Upper lobe of left lung (tissue), 6 donors: Measurements from ENCODE around the gene EXOC6B. TPM values are rescaled to one million over a fixed set of nuclear protein-coding genes. Genes with fewer than 3 reads are reported as not detected.

Source experiments
- ATAC-seq, 2 donors: fragments of 200-7000 bp; cut with Tn5 transposase; one replicate each; pipeline ENCODE4 v1.9.1; 2022; ENCODE audit warnings: mild to moderate bottlenecking in 2 of 2, moderate library complexity in 2 of 2; ENCODE audit not compliant: low FRiP score in 2 of 2
- DNase-seq, 2 donors: peaks; one replicate each; pipeline ENCODE4 v3.0.0-alpha.2; 2019 to 2020
- H3K27ac ChIP-seq, 4 donors: fragments of 200-600 bp; sonication (generic); one replicate each; pipeline ENCODE4 v1.5.1; 2016 to 2019
- H3K27me3 ChIP-seq, 4 donors: fragments of 200-600 bp; sonication (generic); one replicate each; pipeline ENCODE4 v1.5.1; 2017 to 2019
- H3K36me3 ChIP-seq, 4 donors: fragments of 200-600 bp; sonication (generic); one replicate each; pipeline ENCODE4 v1.5.1; 2016 to 2019
- H3K4me1 ChIP-seq, 4 donors: fragments of 200-600 bp; sonication (generic); one replicate each; pipeline ENCODE4 v1.5.1; 2018 to 2019
- H3K4me3 ChIP-seq, 4 donors: fragments of 200-600 bp; sonication (generic); one replicate each; pipeline ENCODE4 v1.5.1; 2017 to 2019; ENCODE audit warnings: mild to moderate bottlenecking in 2 of 4, moderate library complexity in 1 of 4
- H3K9me3 ChIP-seq, 4 donors: fragments of 200-600 bp; sonication (generic); one replicate each; pipeline ENCODE4 v1.5.1; 2018 to 2019
- EP300 ChIP-seq, 4 donors: sonication (generic); formaldehyde crosslinking; IDR thresholded peaks; one replicate each; pipeline ENCODE4 v1.5.1; 2017; ENCODE audit warnings: antibody characterized with exemption in 4 of 4, control low read depth in 2 of 4
- POLR2A ChIP-seq, 4 donors: fragments of 450-650 bp; IDR thresholded peaks; one replicate each; pipeline ENCODE4 v1.5.1; 2016 to 2017; ENCODE audit warnings: antibody characterized with exemption in 4 of 4, mild to moderate bottlenecking in 2 of 4
- POLR2AphosphoS5 ChIP-seq, 2 donors: sonication (generic); formaldehyde crosslinking; IDR thresholded peaks; one replicate each; pipeline ENCODE4 v1.5.1; 2017; ENCODE audit warnings: antibody characterized with exemption in 2 of 2
- WGBS, 2 donors: methylation state at CpG; one replicate each; pipeline ENCODE4 v1.1.5; 2017 to 2018; 5-methylcytosine and 5-hydroxymethylcytosine counted together
- total RNA-seq, 6 donors: library from RNA; depleted of rRNA in 4 of 6; stranded (reverse); fragments of >200 nt in 4 of 6; gene quantifications; one replicate each; pipeline versions ENCODE4 v1.1.0 to v1.2.1, GENCODE V29; 2016 to 2021
- TF ChIP-seq, protein P1 (sequence below), 6 experiments: fragments of 450-650 bp in 4 of 6; fragments of 200-600 bp in 2 of 6; sonication (generic) in 2 of 6; IDR thresholded peaks; one replicate each; pipeline ENCODE4 v1.5.1; 2016 to 2019; ENCODE audit warnings: antibody characterized with exemption in 6 of 6
- donor health status: DM: no; HTN: no; CAD: no; lungs with moderate emphysema.
- donor health status: DM: no; HTN: yes; CAD: no; lungs with severe emphysema.

Gene EXOC6B
- total RNA-seq, 6 donors from 2014 or later: 11.0 to 56.6 (median 24.0) TPM

DNA sequence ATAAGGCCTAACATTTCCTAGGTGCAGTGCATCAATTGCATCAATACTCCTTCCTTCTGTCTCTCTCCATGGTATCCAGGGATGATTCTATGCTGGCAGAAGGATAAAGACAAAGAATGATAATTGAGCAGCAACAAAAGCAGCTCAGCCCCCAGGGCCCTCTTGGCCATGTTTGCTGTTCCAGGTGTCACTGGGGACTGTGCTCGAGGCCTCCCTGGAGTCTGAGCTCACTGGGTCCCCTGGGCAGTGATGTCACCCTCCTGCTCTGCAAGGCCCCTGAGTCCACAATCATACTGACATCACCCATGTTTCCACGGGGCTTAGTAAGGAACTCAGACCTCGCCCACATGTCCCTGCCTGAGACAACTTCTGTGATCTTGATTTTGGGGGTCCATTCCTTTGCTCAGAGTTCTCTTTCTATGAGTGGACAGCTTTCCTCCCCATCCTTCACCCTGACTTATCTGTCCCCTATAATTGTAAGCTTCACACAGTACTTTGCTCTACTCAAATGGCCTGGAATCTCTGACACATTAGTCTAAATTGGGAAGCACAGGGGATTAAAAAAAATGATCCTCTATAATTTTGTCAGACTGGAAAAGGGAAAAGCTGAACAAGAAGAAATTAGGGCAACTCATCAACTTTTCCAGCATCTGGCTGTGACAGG lies 15.8 kb upstream of the EXOC6B start:
- ATAC-seq (no peak), DNase-seq (no peak)
- Histone ChIP-seq H3K4me3 (no peak overlapping the region), H3K36me3 (no peaks in the 10 kb centered on the region), H3K4me1 (no peaks in the 10 kb centered on the region), H3K27me3 (no peaks in the 10 kb centered on the region), H3K27ac (no peak overlapping the region), H3K9me3 (no peaks in the 10 kb centered on the region)
- TF ChIP-seq POLR2AphosphoS5 (IDR thresholded peaks at IDR 0.05): no peak
- TF ChIP-seq, protein P1, sequence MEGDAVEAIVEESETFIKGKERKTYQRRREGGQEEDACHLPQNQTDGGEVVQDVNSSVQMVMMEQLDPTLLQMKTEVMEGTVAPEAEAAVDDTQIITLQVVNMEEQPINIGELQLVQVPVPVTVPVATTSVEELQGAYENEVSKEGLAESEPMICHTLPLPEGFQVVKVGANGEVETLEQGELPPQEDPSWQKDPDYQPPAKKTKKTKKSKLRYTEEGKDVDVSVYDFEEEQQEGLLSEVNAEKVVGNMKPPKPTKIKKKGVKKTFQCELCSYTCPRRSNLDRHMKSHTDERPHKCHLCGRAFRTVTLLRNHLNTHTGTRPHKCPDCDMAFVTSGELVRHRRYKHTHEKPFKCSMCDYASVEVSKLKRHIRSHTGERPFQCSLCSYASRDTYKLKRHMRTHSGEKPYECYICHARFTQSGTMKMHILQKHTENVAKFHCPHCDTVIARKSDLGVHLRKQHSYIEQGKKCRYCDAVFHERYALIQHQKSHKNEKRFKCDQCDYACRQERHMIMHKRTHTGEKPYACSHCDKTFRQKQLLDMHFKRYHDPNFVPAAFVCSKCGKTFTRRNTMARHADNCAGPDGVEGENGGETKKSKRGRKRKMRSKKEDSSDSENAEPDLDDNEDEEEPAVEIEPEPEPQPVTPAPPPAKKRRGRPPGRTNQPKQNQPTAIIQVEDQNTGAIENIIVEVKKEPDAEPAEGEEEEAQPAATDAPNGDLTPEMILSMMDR (IDR thresholded peaks at IDR 0.05): no peak
- no peak for TF ChIP-seq POLR2A (IDR thresholded peaks at IDR 0.05)
- no peak for TF ChIP-seq EP300 (IDR thresholded peaks at IDR 0.05)
- 63 to 69% methylated on average over 3 of the region's 3 CpGs for WGBS, 2 donors

DNA sequence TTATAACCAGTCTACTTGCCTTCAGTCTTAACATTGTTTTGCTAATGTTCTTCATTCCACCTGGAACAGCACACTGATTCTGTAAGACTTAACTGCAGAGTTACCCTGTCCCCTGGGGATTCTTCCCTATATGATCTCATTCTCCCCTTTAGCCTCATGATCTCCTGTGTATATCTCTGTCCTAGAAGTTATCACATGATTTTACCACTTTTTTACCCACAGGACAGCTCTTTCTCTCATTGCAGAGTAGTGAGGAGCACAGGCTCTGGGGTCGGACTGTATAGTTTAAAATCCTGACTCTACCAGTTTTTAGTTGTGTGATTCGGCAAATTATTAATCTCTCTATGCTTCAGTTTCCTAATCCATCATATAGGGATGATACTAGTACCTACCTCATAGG lies 14.2 kb upstream of the EXOC6B start:
- Histone ChIP-seq H3K4me3 (no peak overlapping the region), H3K27ac (no peak overlapping the region), H3K36me3 (no peaks in the 10 kb centered on the region), H3K4me1 (no peaks in the 10 kb centered on the region), H3K27me3 (no peaks in the 10 kb centered on the region), H3K9me3 (no peaks in the 10 kb centered on the region)
- WGBS, 2 donors: 88 to 96% methylated on average over 2 of the region's 2 CpGs
- DNase-seq (no peak), ATAC-seq (no peak)
- TF ChIP-seq POLR2AphosphoS5 (IDR thresholded peaks at IDR 0.05) (no peak), POLR2A (IDR thresholded peaks at IDR 0.05) (no peak), EP300 (IDR thresholded peaks at IDR 0.05) (no peak)
- TF ChIP-seq, protein P1 (IDR thresholded peaks at IDR 0.05): no peak

DNA sequence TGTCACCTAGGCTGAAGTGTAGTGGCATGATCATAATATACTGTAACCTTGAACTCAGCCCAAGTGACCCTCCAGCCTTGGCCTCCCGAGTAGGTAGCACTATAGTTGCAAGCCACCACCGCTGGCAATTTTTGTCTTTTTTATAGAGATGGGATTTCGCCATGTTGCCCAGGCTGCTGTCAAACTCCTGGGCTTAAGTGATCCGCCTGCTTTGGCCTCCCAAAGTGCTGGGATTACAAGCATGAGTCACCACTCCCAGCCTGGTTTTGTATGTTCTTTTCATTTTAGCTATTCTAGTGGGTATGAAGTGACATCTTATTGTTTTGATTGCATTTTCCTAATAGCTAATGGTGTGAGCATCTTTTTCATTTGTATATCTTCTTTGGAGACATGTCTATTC lies 11.3 kb upstream of the EXOC6B start:
- H3K36me3 ChIP-seq: no peaks in the 10 kb centered on the region
- no peak for TF ChIP-seq EP300 (IDR thresholded peaks at IDR 0.05)
- TF ChIP-seq POLR2AphosphoS5 (IDR thresholded peaks at IDR 0.05): no peak
- no peak for TF ChIP-seq POLR2A (IDR thresholded peaks at IDR 0.05)
- TF ChIP-seq, protein P1 (IDR thresholded peaks at IDR 0.05): no peak
- no peak overlapping the region for H3K4me3 ChIP-seq
- no peaks in the 10 kb centered on the region for H3K27me3 ChIP-seq
- no peaks in the 10 kb centered on the region for H3K4me1 ChIP-seq
- ATAC-seq (no peak), DNase-seq (no peak)
- whole genome bisulfite sequencing, 2 donors: 83 to 93% methylated on average over 4 of the region's 4 CpGs
- no peak overlapping the region for H3K27ac ChIP-seq
- no peaks in the 10 kb centered on the region for H3K9me3 ChIP-seq

DNA sequence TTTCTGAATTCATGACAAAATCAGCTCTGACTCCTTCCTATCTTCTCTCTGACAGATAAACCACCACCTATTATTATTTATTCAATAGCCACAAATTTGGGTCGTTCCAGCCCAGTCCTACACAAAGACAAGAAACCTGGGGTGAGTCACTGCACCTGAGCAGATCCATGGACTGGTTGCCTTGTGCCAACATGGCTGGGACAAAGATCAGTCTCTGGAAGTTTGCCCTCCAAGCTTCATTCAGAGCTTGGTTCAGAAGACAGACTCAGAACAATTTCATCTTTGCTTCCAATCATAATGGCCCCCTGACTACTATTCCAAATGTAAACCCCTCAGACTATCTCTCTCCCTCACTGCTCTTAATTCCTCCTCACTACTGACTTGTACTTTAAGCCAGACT lies 9.6 kb upstream of the EXOC6B start:
- Histone ChIP-seq H3K36me3 (no peaks in the 10 kb centered on the region), H3K4me3 (no peak overlapping the region), H3K27me3 (no peaks in the 10 kb centered on the region), H3K27ac (no peak overlapping the region), H3K9me3 (no peaks in the 10 kb centered on the region), H3K4me1 (no peaks in the 10 kb centered on the region)
- DNase-seq (no peak), ATAC-seq (no peak)
- TF ChIP-seq, protein P1 (IDR thresholded peaks at IDR 0.05): no peak
- no peak for TF ChIP-seq POLR2AphosphoS5 (IDR thresholded peaks at IDR 0.05)
- no peak for TF ChIP-seq EP300 (IDR thresholded peaks at IDR 0.05)
- no peak for TF ChIP-seq POLR2A (IDR thresholded peaks at IDR 0.05)
- WGBS, 2 donors: 71 to 81% methylated on average over 1 of the region's 1 CpG

DNA sequence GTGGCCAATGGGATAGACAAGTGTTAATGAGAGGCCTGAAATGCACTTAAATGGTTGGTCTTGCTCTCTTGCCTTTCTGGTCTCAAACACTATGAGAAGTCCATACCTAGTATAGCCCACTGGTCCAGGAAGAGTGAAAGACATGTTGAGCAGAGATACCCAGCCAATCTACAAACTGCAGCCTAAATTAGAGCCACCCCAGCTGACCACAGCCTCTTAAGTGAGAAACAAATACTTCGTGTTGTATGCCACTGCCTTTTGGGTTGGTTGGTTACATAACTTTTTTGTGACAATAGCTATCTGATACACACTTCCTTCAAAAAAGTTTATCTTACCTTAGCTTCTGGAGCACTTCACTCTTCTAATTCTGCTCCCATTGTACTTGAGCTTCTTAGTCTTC lies 8.8 kb upstream of the EXOC6B start:
- no peak for DNase-seq
- Histone ChIP-seq H3K36me3 (no peaks in the 10 kb centered on the region), H3K27ac (no peak overlapping the region), H3K4me3 (no peak overlapping the region), H3K4me1 (no peaks in the 10 kb centered on the region), H3K9me3 (no peaks in the 10 kb centered on the region), H3K27me3 (no peaks in the 10 kb centered on the region)
- WGBS, 2 donors: 60 to 63% methylated on average over 1 of the region's 1 CpG
- no peak for TF ChIP-seq EP300 (IDR thresholded peaks at IDR 0.05)
- TF ChIP-seq, protein P1 (IDR thresholded peaks at IDR 0.05): no peak
- no peak for TF ChIP-seq POLR2A (IDR thresholded peaks at IDR 0.05)
- no peak for TF ChIP-seq POLR2AphosphoS5 (IDR thresholded peaks at IDR 0.05)
- no peak for ATAC-seq
